HG03457 (cell line): ENCODE results near the gene LYPD4.

Source experiments
- ATAC-seq: cut with Tn5 transposase; IDR thresholded peaks from one replicate; pipeline ENCODE4 v1.9.1; 2021; ENCODE audit warnings: moderate number of reproducible peaks; ENCODE audit not compliant: unreplicated experiment

LYPD4 gene

DNA sequence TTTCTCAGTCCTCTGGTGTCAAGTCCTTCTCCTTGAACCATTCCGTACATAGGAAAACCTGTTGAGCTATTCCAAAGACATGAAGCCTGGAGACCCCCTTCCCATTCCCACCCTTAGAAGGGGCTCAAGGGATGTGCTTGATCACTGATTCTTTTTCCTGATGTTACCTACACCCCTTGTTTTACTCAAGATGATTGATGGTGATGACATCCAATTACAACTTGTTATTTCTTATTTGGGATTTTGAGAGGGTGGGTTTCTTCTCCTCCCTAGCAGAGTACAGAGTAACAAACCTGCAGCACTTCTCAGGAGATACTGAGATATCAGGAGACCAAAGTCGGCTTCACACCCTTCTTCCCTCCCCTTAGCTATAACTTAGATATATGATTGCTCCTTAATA is 8.9 kb upstream of the LYPD4 start:
- ATAC-seq = no peak

DNA sequence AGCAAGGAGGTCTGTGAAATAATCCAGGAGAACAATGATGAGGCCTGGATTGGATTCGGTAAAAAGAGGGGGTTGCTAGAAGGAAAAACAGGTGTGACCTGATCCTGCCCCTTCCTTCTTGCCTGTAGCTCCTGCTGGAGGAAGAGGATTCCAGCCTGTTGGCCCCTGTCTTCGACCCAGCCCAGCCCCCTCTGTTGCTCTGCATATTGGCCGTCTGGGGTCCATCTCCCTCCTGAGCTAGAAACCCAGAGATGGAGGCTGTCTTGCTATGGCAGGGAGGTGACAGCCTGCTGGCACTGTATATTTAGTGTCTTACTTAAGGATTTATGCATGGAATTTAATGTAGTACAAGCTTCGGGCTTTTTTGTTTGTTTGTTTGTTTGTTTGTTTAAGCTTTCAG is 7.0 kb upstream of the LYPD4 start:
- ATAC-seq = no peak

DNA sequence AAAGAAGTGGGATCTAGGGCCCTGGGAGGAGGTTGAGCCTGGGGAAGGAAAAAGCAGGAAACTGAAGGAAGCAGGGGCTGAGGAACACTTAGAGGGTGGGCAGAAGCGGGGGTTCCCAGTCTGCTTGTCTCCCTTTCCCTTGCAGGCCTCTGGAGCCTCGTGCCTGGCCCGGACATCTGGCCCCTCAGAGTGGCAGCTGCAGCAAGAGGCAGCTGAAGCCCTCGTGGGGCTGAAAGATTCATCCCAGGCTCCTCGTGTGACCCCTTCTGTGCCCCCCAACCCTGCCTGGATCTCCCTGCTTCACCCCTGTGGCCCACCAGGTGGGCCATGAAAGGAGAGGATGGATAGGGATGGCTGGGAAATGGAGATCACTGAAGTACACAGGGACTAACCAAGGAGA is 5.9 kb upstream of the LYPD4 start:
- ATAC-seq = no peak

DNA sequence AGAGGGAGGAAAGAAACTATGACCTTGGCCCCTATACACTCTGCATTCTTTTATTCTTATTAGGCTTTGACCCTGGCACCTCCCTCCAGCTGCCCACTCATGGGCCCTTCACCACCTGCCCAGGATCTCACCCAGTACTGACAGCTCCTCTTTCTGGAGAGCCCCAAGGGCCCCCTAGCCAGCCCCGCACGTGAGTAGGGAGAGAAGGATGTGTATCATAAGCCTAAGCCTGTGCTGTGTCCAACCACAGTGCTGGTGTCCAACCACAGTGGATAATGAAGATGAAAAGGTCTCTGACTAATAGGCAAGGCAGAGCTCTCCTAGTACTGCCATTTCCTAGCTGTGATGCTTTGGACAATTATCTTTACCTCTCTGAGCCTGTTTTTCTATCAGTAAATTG is 4.6 kb upstream of the LYPD4 start:
- no peak for ATAC-seq

DNA sequence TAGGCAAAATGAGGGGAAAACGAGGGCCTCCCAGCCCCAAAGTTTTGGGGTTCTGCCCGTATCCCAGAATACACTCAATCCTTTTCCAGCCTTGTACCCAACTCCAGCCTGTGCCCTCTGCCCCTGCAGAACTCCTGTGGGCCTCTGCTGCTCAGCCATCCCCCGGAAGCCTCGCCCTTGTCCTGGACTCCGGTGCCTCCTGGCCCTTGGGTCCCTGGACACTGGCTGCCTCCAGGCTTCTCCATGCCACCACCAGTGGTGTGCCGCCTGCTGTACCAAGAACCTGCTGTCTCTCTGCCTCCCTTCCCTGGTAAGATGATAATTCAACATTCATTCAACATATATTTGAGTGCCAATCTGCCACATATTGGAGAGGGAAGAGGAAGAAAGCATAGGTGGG is 4.2 kb upstream of the LYPD4 start:
- ATAC-seq = no peak

DNA sequence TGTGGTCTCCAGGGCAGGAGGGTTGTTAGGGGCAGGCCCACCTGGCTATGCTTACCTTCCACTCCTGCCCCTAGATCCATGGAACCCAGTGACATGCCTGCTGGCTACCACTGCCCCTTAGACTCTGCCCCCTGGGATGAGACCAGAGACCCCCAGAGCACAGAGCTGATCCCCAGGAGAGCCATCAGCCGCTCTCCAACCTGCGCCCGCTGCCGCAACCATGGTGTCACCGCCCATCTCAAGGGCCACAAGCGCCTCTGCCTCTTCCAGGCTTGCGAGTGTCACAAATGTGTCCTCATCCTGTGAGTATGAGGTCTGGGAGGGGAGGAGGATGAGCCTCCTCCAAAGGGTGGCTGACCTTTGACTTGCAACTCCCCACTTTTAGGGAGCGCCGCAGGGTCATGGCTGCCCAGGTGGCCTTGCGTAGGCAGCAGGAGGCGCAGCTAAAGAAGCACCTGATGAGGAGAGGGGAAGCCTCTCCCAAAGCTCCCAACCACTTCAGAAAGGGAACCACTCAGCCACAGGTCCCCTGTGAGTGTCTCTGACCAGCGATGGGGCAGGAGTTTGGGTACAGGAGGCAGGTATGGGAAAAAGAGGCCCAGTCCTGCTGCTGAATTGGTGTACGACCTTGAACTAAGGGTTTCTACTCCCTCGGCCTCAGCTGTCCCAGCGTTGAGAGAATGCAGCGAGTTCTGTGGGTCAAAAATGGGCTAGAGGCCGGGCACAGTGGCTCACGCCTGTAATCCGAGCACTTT is 3.0 kb upstream of the LYPD4 start:
- ATAC-seq = no peak

DNA sequence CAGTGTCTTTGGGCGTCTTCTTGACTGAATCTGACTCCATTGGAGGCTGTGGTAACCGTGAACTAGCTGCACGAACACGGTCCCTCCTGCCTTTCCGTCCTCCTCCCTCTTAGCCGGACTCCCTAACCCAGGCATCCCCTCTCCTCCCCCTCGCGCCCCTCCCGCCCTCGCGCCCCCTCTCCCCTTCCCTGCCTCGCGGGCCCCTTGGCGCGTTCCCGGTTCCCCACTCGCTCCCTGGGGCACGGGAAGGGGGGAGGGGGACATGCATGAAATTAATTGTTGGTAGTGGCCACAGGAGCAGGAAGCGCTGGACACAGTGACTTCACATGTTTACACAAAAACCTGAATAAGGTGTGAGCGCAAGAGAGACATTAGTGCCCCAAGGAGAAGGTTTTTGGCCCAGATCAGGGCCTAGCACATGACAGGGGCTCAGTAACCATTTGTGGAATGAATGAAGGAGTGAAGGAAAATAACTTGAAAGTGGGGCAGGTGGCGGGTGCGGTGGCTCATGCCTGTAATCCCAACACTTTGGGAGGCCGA is 638 bp upstream of the LYPD4 start:
- ATAC-seq = no peak

DNA sequence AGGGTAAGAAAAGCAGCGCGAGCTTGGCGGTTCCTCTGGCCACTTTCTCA is 343 bp upstream of the LYPD4 start, which contains the start of gene DMRTC2:
Gene DMRTC2 (plus strand): TSS at position 42 of the 50 bp plus-strand sequence. CDS start 2,387 bp downstream, outside the sequence.
- no peak for ATAC-seq

DNA sequence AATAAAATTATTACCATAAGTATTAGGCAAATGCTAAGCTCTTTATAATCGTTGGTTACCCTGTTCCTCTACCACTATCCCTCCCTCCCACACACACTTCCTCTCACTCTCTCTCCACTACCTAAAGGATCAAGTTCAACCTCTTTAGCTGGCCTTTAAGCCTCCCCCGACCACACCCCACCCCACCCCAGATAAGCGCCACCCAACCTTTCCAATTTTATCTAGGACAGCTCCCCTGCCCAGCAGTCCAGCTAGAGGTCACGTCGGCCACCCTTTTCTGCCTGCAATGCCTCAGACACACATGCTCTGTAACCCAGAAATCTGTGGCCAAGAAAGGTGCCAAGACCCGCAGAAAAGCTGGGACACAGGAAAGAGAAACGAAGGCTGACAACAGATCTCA is 1.1 kb downstream of the LYPD4 start:
- ATAC-seq = no peak

DNA sequence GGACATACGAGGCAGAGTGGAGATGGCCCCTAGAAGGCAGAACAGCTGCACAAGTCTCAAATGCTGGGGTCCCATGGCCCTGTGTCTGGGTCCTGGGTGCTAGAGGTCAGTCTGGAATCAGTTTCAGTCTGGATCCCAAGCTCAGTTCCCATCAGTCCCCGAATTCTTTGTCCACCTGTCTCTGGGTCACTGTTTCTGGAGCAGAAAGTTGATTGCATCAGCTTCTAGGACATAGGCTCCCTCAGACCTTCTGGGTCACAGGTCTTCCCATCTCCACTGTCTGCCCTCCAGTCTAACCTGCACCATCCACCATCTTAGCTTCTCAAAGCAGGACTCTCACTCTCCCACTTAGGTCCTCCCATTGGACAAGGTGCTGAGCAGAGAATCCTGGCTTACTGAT is 5.3 kb downstream of the LYPD4 start:
- ATAC-seq = no peak

DNA sequence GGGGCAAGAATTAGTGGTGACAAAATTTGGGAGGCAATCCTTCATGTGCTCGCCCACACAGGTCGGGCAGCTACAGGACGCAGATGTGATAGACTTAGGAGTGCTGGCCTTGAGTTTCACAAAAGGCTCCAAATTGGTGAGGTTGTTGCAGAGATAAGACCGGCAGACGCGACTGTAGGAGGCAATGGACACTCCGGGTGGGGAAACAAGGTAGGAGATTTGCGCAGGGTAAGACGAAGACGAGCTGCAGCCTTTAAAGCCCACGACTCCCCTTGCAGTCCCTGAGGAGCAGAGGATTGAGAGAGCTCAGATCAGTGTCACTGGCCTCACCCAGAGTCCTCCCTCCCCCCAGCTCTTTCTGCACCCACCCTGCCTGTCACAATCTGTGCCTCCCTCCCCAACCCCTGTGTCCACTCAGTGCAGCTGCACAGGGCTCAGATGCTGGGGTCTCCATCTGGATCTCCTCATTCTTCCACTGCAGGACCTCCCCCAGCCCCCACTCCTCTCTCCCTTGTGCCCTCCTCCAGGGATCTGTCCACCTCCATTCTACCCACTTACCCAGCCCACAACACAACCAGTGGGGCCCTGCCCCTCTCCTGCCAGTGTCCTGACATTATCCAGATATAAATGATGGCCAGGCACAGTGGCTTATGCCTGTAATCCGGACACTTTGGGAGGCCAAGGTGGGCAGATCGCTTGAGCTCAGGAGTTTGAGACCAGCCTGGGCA is 6.3 kb downstream of the LYPD4 start:
- ATAC-seq = no peak

DNA sequence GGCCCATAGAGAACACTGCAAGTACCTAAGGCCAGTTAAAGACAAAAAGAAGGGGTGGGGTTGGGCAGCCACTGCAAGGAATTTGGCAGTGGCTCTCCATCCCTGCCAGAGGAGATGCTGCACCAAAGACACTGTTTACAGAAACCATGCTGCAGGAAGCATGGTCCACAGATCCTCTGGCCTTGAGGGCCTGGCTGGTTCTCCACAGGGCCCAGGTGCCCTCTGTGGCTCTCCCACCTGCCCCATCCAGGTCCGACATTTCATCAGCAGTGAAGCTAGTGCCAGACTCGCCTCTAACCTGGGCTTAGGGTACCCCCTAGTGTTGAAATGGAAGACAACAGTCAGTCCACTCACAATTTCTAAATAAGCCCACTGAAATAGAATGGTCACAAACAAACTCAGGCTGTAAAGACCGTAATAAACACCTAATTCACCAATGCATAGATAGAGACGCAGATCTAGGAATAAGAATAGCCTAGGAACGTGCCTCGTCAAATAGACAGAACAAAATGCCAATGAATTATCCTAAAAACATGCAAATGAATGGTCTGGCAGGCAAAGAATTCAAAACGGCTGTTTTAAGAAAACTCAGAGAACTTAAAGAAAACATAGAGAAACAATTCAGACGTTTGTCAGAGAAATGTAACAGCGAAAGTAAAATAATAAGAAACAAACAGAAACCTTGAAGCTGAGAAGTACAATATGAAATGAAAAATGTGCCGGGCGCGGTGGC is 23.3 kb downstream of the LYPD4 start:
- no peak for ATAC-seq

DNA sequence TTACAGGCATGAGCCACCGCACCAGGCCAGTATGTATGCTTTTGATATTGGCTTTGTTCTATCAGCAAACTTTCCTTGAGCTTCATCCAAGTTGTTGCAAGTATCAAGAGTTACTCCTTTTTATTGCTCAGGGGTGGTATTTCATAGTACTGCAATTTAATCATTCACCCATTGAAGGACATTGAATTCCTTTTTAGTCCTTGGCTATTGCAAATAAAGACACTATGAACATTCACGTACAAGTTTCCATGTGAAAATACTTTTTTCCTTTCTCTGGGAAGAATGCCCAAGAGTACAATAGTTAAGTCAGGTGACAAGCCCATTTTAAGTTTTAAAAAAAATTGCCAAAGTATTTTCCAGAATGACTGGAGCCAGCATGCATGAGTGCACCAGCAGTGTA is 27.7 kb downstream of the LYPD4 start:
- no peak for ATAC-seq

DNA sequence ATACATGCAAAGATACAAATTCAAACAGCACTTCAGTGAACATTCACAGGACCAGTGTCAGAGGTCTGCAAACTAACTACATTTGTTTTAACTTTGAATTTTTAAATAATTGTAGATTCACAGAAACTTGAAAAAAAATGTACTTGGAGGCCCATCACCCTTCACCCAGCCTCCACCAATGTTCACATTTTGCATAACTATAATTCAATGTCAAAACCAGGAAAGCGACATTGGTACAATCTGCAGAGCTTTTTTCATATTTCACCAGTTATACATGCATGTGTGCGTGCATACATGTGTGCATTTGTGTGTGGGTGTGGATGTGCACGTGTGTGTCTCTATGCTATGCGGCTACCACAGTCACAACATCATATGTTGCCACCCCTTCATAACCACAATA is 29.2 kb downstream of the LYPD4 start:
- no peak for ATAC-seq

DNA sequence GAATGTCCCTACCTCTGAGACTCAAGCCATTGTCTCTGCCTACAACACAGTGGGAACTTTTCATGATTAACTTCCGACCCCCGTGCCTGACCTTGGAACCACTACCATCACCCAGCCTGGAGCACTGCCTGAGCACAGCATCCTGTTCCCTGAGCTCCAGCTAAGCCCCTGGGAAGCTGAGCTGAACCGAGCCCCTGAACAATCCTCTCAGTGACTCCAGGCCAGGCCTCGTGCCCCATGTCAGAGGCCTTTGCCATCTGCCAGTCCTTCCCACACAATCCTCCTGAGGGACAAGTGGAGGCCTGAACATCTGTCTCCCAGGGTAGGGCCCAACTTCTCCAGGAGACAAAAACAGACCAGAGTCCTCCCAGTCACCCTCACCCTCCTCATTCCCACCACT is 30.6 kb downstream of the LYPD4 start:
- no peak for ATAC-seq

DNA sequence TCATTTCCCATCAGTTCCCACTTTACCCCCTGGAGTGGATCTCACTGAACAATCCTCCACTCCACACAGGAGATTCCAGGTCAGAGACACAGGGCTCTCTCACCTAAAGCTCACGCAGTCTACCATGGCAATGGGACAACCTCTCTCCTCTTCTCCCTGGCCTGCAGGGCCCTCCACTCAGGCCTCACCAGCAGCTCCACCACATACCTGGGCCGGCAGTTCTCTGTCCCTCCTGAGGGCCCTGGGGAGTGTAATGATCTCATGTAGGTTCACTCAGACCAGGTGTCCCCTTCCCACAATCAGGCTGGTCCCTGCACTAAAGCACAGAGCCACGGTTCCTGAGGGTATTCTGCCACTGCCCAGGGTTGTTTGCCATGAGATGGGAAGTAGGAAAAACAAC is 32.5 kb downstream of the LYPD4 start:
- ATAC-seq = no peak

DNA sequence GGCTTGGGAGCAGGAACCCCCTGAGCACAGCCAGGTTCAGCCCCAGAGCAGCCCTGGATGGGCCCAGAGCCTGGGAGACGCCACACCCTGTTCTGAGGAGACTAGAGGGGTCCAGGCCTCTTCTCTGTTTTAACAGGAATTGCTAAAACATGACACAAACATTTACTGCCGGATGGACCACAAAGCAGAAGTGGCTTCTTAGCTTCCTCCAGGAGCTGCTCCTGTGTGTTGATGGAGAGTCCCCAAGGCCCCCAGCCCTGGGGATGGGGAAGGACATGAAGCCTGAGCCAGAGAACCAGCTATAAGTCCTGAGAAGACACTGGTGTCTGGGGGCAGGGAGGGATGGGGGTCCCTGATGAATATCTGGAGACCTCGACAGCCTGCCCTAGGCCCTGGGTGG is 33.4 kb downstream of the LYPD4 start:
- ATAC-seq = no peak

DNA sequence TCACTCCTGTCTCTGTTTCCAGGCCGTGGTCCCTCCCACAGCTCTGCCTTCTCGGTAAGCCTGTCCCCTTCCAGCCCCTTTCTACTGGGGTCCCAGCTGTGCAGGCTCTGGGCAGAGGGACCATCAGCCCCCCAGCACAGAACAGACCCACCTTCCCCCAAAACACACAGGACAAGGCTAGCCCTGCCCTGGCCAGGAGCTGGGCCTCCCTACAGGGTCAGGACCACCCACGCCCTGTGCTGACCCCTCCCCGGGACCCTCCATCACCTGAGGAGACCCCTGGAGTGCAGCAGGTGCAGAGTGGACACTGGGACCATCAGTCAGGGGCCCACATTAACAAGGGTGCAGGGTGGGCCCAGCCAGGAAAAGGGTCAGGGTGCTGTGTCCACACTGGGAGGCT is 34.2 kb downstream of the LYPD4 start:
- ATAC-seq = no peak

DNA sequence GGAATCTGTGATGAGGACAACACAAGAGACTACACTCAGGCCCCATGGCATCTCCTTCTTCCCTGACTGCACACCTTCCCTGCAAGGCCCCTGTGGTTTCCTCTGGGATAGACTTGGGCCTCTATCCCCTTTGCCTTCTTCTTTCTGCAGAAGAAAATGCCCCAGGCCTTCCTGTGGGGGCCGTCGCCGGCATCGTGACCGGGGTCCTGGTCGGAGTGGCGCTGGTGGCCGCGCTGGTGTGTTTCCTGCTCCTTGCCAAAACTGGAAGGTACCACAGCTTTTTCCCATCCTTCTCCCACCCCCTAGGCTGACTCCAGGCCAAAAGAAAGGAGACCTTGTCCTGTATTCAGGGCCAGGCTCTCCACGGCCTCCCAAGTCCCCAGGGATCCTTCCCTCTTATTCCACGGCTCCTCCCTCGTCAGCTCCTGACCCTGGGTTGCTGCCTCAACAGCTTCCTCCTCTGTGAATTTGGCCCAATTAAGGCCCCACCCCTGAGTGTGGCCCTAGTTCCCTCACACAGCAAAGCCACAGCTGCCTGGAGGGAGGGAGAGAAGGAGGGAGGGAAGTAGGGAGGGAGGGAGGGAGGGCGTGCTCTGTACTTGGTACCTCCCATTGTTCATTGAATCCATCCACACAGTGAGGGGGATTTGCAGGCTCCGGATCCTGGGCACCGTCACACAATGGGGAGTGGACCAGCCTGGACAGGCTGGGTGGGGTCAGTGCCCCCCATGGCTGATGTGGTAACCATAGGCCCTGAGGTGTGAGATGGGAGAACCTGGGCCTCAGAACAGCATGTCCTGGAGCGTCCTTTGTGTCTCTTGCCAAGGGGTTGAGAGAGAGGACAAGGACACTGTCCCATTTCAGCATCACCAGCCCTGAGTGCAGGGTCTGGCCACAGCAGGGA is 35.6 kb downstream of the LYPD4 start:
- no peak for ATAC-seq

DNA sequence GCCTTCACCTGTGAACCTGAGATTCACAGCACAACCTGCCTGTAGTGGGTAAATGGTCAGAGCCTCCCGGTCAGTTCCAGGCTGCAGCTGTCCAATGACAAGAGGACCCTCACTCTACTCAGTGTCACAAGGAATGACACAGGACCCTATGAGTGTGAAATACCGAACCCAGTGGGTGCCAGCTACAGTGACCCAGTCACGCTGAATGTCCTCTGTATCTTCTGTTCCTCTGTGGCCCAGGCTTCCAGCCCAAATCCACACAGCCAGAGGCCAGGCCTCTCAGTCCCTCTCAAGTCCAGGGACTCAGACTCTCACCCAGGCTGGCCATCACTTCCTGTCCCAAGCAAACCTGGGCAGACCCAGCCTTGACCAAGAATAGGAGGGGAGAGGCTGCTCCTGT is 37.3 kb downstream of the LYPD4 start:
- ATAC-seq = no peak

DNA sequence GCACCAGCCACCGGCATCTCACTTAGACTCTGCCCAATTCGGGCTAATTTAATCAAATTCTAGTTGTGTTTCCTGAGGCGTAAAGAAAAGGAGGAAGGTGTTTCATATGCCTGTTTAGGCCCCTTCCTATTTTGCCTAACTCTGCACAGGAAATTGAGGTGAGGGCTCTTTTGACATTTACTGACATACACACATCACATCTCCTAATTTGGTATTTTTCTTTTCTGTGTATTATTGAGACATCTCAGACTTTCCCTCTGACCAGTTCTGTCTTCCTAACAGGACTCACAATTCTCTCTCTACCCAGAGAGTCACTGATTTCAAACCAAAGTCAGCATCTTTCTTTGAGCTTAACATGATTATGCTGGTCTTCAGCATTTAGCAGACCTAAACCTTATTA is 40.1 kb downstream of the LYPD4 start:
- ATAC-seq = no peak
